ENCODE measurements around the gene DHRS3.
"Not testable (repeated sequence)": the region's sequence is repeated elsewhere in the genome, so short reads cannot be mapped to it uniquely, and the experiment has no call there.

DHRS3 gene

DNA sequence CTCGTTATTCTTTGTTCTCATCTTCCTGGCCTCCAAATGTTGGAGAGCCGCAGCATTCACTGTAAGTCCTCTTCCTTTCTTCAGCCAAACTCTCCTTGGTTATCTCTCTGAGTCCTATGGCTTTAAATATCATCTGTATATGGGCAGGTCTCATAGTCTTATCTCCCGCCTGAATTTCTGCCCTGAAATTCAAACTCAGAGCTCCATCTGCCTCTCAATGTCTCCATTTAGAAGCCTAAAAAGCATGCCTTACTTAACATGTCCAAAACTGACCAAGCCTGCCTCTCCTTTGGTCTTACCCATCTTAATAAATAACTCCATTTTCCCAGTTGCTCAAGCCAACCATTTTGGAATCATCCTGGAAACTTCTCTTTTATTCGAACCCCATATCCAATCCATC lies 80.7 kb downstream of the DHRS3 start:
- no peak for DNase-seq

GRCh38 chr1:12536023-12536639 lies 81.9 kb downstream of the DHRS3 start:
- DNase-seq = no peak

DNA sequence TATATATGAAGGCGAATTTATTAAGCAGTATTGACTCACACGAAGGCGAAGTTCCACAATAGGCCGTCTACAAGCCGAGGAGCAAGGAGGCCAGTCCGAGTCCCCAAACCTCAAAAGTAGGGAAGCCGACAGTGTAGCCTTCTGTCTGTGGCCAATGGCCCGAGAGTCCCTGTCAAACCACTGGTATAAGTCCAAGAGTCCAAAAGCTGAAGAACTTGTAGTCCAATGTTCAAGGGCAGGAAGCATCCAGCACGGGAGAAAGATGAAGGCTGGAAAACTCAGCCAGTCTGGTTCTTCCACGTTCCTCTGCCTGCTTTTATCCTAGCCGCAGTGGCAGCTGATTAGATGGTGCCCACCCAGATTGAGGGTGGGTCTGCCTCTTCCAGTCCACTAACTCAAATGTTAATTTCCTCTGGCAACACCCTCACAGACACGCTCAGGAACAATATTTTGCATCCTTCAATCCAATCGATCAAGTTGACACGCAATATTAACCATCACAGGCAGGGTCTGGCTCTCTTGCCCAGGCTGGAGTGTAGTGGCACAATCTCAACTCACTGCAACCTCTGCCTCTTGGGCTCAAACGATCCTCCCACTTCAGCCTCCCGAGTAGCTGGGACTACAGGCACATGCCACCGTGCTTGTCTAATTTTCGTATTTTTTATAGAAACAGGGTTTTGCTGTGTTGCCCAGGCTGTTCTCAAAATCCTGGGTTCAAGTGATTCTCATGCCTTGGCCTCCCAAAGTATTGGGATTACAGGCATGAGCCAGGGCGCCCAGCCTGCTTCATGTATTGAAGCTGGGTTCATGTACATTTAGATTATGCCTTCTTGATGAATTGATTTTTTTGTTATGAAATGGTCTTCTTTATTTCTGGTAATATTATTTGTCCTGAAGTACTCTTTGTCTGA lies 85.3 kb downstream of the DHRS3 start:
- no peak for DNase-seq

DNA sequence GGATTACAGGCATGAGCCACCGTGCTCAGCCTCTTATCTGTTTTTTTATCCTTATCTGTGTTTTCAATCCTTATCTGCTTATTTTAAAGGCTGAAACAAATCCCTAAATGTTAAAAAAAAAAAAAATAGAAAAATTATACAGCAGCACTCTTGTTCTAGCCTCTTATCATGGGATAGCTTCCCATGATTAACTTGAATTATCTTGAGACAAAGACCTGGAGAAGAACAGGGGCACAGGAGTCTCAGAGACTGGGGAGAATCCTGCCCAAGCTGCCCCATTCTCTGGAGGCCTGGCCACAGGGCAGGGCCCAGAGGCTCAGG lies 86.9 kb downstream of the DHRS3 start:
- no peak for DNase-seq

DNA sequence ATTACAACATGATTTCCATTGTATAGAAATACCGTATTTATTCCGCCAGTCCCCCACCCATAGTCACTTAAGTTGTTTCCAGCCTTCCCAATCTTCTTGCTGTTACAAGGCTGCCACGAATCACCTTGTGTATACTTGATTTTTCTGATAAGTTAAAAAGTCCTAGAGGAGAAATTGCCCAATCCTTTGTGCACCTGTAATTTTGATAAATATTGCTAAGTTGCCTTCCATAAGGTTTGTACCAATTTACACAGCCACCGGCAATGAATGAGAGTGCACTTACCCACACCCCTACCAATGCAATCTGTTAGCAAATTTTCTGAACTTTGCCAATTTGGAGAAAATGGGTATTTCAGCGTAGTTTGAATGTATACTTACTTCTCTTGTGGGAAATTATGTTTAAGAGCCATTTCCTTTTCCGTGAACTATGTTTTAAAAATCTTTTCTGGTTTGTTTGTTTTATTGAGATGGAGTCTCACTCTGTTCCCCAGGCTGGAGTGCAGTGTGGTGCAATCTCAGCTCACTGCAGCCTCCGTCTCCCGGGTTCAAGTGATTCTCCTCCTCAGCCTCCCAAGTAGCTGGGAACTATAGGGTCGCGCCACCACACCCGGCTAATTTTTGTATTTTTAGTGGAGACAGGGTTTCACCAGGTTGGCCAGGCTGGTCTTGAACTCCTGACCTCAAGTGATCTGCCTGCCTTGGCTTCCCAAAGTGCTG lies 87.4 kb downstream of the DHRS3 start:
- no peak for DNase-seq

GRCh38 chr1:12529640-12530174 lies 88.3 kb downstream of the DHRS3 start:
- no peak for DNase-seq

GRCh38 chr1:12528021-12528852 lies 89.8 kb downstream of the DHRS3 start:
- DNase-seq = no peak

DNA sequence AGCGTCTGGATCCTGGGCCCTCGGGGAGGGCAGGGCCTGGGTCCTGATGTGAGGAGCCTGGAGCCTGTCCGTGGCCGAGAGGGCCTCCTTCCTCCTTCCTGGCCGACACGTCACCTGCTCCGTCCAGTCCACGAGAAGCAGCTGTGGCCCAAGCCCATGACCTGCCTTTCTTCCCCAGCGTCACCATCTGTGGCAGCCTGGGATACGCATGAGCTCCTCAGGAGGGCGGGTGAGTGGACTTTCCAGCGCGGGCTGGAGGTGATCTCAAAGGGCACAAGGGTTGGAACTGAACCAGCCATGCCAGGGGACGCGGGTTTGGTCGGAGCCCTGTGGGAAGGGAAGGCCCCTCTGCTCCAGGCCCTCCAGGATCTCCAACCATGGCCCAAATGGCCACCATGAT lies 90.4 kb downstream of the DHRS3 start:
- DNase-seq = no peak

- no peak for DNase-seq
Measured at GRCh38 chr1:12525311-12526181, 92.5 kb downstream of the DHRS3 start.

- no peak for DNase-seq
Measured at GRCh38 chr1:12524266-12524665, 93.7 kb downstream of the DHRS3 start.

DNA sequence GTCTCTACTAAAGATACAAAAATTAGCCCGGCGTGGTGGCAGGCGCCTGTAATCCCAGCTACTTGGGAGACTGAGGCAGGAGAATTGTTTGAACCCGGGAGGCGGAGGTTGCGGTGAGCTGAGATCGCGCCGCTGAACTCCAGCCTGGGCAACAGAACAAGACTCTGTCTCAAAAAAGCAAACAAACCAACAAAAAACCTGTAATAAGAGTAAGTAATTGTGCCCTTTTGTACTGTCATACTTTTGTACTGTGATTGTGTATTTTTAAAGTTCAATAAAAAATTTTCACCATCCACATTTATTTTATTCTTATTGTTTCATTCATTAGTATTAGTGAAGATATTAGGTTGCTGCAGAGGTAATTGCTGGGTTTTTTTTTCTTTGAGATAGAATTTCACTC lies 95.2 kb downstream of the DHRS3 start:
- not testable (repeated sequence) for DNase-seq

GRCh38 chr1:12521096-12521495 lies 96.9 kb downstream of the DHRS3 start:
- no peak for DNase-seq

- no peak for DNase-seq
Measured at GRCh38 chr1:12519693-12520364, 98.2 kb downstream of the DHRS3 start.

GRCh38 chr1:12518931-12519692 lies 98.9 kb downstream of the DHRS3 start:
- peak; percentile 10 for DNase-seq

Measured in DMS79 treated with DMSO at 0.1 percent for 48 hours (cell line).